ENCODE results near the gene TMC1. TPM values are rescaled to one million over a fixed set of nuclear protein-coding genes. Genes with fewer than 3 reads are reported as not detected.

TMC1 gene
- total RNA-seq, 1 donor from 2014 or later, result 0.15 TPM

GRCh38 chr9:72575666-72576065, 54.3 kb downstream of the TMC1 start:
- DNase-seq (ENCODE audit: low read depth), result no peak

- no peak for DNase-seq (ENCODE audit: low read depth)
These were observed 54.7 kb downstream of the TMC1 start for GRCh38 chr9:72576087-72576486.

- DNase-seq (ENCODE audit: low read depth), result peak; percentile 92
These were observed 55.9 kb downstream of the TMC1 start for GRCh38 chr9:72577212-72577753.

GRCh38 chr9:72579190-72579589, 57.8 kb downstream of the TMC1 start:
- DNase-seq (ENCODE audit: low read depth), result peak; percentile 79

GRCh38 chr9:72579880-72580550, 58.6 kb downstream of the TMC1 start:
- DNase-seq (ENCODE audit: low read depth), result no peak

GRCh38 chr9:72581694-72582093, 60.3 kb downstream of the TMC1 start:
- no peak for DNase-seq (ENCODE audit: low read depth)

GRCh38 chr9:72583370-72583769, 62.0 kb downstream of the TMC1 start:
- peak; percentile 72 for DNase-seq (ENCODE audit: low read depth)

GRCh38 chr9:72586388-72587130, 65.2 kb downstream of the TMC1 start:
- peak; percentile 91 for DNase-seq (ENCODE audit: low read depth)

- DNase-seq (ENCODE audit: low read depth), result no peak
These were observed 66.9 kb downstream of the TMC1 start for GRCh38 chr9:72588336-72588735.

- peak; percentile 82 for DNase-seq (ENCODE audit: low read depth)
These were observed 68.5 kb downstream of the TMC1 start for GRCh38 chr9:72589667-72590521.

- no peak for DNase-seq (ENCODE audit: low read depth)
These were observed 69.4 kb downstream of the TMC1 start for GRCh38 chr9:72590824-72591223.

- peak; percentile 76 for DNase-seq (ENCODE audit: low read depth)
These were observed 71.3 kb downstream of the TMC1 start for GRCh38 chr9:72592502-72593403.

GRCh38 chr9:72596451-72597180, 75.2 kb downstream of the TMC1 start:
- DNase-seq (ENCODE audit: low read depth), result peak; percentile 25

GRCh38 chr9:72597181-72597517, 75.7 kb downstream of the TMC1 start:
- DNase-seq (ENCODE audit: low read depth), result peak; percentile 23

- DNase-seq (ENCODE audit: low read depth), result no peak
These were observed 76.2 kb downstream of the TMC1 start for GRCh38 chr9:72597601-72598000.

GRCh38 chr9:72598639-72599038, 77.2 kb downstream of the TMC1 start:
- DNase-seq (ENCODE audit: low read depth), result peak; percentile 20

- DNase-seq (ENCODE audit: low read depth), result no peak
These were observed 78.6 kb downstream of the TMC1 start for GRCh38 chr9:72599874-72600534.

- DNase-seq (ENCODE audit: low read depth), result no peak
These were observed 79.3 kb downstream of the TMC1 start for GRCh38 chr9:72600671-72601070.

- DNase-seq (ENCODE audit: low read depth), result no peak
These were observed 80.2 kb downstream of the TMC1 start for GRCh38 chr9:72601615-72602014.

GRCh38 chr9:72612449-72612848, 91.0 kb downstream of the TMC1 start:
- no peak for DNase-seq (ENCODE audit: low read depth)
